ENCODE data around the gene REG1A.

Gene REG1A

DNA sequence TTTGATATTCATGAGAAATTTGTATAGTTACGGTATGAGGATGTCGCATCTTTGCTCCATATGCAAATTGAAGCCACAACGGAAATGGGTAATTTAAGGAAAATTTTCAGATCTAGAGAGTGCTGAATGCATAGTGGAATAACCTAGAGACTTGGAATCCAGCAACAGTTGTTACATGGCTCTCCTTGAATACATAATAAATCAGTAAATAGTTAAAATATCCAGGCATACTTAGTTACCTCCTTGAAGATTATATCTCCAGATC, 5.4 kb downstream of the REG1A start:
- no peak for DNase-seq (ENCODE audit: low spot score)

DNA sequence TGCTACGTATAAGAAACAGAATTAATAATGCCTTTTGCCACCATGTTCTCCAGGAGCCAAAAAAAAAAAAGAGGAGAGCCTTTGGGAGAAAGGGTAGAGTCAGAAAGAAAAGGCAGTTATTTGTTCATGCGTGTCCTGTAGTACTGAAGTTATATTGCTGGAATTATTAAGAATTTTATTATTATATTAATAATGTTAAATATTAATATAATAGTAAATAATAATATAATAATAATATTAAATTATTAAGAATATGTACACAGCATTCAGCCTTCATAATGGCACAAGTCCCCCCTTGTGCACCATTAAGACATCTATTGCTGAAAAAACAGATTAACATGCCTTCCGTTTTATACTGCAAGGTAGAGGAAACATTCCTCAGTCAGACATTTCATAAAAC, 8.1 kb downstream of the REG1A start:
- no peak for DNase-seq (ENCODE audit: low spot score)

GRCh38 chr2:79129260-79129659, 9.0 kb downstream of the REG1A start:
- no peak for DNase-seq (ENCODE audit: low spot score)

GRCh38 chr2:79129804-79130203, 9.5 kb downstream of the REG1A start:
- no peak for DNase-seq (ENCODE audit: low spot score)

DNA sequence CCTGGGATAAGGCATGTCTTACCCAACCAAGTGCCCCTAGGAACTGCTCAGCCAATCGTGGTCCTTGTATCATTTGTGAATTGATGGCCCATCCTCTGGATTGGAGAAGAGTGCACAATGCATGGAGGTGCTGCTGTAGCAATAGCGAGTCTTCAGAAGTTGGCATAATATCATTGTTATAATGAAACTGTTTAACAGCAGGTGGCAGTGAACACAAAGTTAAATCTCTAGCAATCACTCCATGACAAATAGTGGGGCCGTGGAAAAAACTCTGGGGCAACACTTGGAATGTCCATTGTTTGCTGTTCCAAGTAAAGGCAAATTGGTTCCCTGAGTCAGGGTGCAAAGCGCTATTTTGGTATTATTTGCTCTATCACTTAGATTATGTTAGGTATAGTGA, 11.4 kb downstream of the REG1A start:
- DNase-seq (ENCODE audit: low spot score): no peak

DNA sequence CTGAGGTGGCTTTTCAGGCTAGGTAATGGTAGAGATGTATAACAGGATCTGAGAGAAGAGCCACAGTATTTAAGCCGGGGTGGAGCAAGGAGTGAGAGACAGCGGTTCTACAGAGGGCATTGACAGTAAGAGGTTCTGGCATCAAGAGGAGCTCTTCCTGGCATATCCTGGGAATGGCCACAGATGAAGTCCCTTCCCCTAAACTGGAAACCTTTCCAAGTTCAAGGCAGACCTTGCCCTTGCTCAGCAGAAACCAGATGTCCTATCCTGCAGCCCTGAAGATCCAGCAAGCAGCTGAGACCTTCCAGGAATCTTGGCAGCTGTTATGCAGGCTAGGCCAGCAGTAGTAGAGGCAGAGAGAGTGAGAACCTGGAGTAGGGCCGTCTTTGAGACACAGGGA, 18.1 kb downstream of the REG1A start:
- no peak for DNase-seq (ENCODE audit: low spot score)

DNA sequence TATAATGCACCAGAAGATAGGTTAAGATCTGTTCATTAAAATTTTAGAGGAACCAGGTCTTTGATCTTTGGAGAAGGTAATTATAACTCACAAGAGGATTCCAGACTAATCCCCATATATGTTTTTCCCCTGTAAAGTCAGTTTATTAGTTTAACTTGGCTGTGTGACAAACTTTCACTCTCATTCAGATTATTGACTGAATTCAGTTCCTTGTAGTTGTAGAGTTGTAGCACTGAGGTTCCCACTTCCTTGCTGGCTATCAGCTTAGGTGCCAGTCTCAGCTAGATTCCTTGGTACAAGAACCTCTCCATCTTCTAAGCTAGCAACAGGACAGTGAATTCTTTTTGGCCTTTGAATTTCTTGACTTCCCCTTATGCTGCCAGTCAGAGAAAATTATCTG, 19.1 kb downstream of the REG1A start:
- DNase-seq (ENCODE audit: low spot score): no peak

GRCh38 chr2:79155826-79156476, 35.7 kb downstream of the REG1A start:
- no peak for DNase-seq (ENCODE audit: low spot score)

DNA sequence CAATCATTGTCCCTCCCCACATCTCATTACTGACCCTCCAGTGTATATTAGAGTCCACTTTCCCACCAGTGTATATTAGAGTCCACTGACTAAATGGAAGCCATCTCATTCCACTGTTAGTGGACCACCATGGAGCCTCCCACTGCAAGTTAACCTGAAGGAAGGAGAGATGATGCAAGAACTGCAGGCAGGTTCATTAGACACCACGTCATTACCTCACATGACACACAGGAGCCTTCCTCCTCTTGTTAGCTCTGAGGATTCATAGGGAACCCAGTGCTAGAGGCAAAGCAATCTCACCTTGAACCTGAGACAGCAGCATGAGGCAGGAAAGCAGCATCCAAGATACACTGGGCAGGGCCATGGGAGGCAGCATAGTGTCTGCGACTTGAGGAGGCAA, 38.7 kb downstream of the REG1A start:
- DNase-seq (ENCODE audit: low spot score): no peak

DNA sequence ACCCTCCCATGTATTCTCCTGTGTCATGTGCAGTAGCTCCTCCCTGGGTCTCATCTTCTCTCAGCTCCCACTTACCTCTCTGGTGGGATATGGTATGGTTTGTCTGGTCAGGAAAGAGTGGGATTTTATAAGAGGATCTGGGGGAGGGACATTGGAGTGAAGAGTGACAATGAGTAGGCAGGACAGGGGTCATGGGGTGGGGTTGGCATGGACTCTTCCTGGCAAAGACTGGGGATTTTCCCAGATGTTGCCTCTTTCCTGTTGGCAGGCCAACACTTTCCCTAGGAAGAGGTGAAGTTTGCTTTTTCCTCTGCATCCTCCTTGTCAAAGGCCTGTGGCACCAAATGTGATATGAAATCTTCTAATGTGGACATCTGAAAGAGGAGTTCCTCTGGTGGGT, 39.4 kb downstream of the REG1A start, which contains the start of gene REG3A:
REG3A (minus strand) TSS at position 101 of the 400 bp plus-strand sequence. CDS start 348 bp downstream, outside the sequence.
- DNase-seq (ENCODE audit: low spot score): no peak

GRCh38 chr2:79162132-79162531, 41.8 kb downstream of the REG1A start:
- no peak for DNase-seq (ENCODE audit: low spot score)

GRCh38 chr2:79162801-79163200, 42.5 kb downstream of the REG1A start:
- DNase-seq (ENCODE audit: low spot score): no peak

GRCh38 chr2:79171348-79171958, 51.2 kb downstream of the REG1A start:
- DNase-seq (ENCODE audit: low spot score): no peak
